ENCODE measurements around the gene BRME1.

DNA sequence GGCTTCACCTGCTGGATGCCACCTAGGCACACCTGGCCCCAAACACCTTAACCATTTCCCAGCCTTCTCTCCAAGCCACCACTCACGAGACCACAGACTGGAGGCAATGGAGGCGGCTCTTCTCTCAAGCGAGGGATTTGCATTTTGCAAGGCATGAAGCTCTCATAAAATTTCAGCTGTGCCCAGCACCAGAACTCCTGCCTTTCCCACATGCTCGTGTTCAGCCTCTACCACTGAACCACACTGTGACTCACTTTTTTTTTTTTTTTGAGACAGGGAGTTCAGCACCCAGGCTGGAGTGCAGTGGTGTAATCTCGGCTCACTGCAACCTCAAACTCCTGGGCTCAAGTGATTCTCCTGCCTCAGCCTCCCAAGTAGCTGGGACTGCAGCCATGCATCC, 18.4 kb downstream of the BRME1 start:
- TF ChIP-seq, protein P1, sequence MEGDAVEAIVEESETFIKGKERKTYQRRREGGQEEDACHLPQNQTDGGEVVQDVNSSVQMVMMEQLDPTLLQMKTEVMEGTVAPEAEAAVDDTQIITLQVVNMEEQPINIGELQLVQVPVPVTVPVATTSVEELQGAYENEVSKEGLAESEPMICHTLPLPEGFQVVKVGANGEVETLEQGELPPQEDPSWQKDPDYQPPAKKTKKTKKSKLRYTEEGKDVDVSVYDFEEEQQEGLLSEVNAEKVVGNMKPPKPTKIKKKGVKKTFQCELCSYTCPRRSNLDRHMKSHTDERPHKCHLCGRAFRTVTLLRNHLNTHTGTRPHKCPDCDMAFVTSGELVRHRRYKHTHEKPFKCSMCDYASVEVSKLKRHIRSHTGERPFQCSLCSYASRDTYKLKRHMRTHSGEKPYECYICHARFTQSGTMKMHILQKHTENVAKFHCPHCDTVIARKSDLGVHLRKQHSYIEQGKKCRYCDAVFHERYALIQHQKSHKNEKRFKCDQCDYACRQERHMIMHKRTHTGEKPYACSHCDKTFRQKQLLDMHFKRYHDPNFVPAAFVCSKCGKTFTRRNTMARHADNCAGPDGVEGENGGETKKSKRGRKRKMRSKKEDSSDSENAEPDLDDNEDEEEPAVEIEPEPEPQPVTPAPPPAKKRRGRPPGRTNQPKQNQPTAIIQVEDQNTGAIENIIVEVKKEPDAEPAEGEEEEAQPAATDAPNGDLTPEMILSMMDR (IDR thresholded peaks at IDR 0.05) = no peak
- TF ChIP-seq POLR2A (IDR thresholded peaks at IDR 0.05) (no peak), POLR2AphosphoS5 (IDR thresholded peaks at IDR 0.05) (no peak), EP300 (IDR thresholded peaks at IDR 0.05) (no peak)

Data from upper lobe of left lung (tissue), 4 donors.